Muscle of leg (tissue), 11 donors: Measurements from ENCODE around the gene DDR2. TPM values are rescaled to one million over a fixed set of nuclear protein-coding genes. Genes with fewer than 3 reads are reported as not detected.
A peak's percentile ranks its signal among the peaks of the same experiment; 100 is the strongest.
"Not testable (repeated sequence)": the region's sequence is repeated elsewhere in the genome, so short reads cannot be mapped to it uniquely, and the experiment has no call there.

ENCODE experiments used
- DNase-seq: peaks from one replicate; pipeline ENCODE4 v3.0.0; 2013
- H3K27ac ChIP-seq: one replicate; pipeline ENCODE4 v1.5.1; 2013; ENCODE audit warnings: mild to moderate bottlenecking, low read length, control low read depth
- H3K27me3 ChIP-seq: one replicate; pipeline ENCODE4 v1.6.1; 2013; ENCODE audit warnings: low read length; ENCODE audit not compliant: control insufficient read depth, insufficient read depth
- H3K36me3 ChIP-seq: one replicate; pipeline ENCODE4 v1.6.1; 2013; ENCODE audit warnings: low read length; ENCODE audit not compliant: control insufficient read depth, insufficient read depth
- H3K4me1 ChIP-seq: one replicate; pipeline ENCODE4 v1.6.1; 2013; ENCODE audit warnings: low read length; ENCODE audit not compliant: control insufficient read depth, insufficient read depth
- H3K4me3 ChIP-seq: one replicate; pipeline ENCODE4 v1.5.1; 2013; ENCODE audit warnings: low read length, control low read depth
- H3K9me3 ChIP-seq: replicated peaks from 2 replicates; pipeline ENCODE4 v1.6.1; 2013; ENCODE audit warnings: low read depth, low read length; ENCODE audit not compliant: control insufficient read depth
- WGBS: methylation state at CpG from one replicate; pipeline ENCODE4 v1.1.5; 2013; ENCODE audit warnings: missing lambda C conversion rate; ENCODE audit not compliant: insufficient coverage; 5-methylcytosine and 5-hydroxymethylcytosine counted together
- polyA plus RNA-seq, 8 donors: library from polyadenylated mRNA; unstranded; fragments of 120-200 nt; gene quantifications; one replicate each; pipeline versions ENCODE4 v1.2.1 to v1.2.3, GENCODE V29; 2013; ENCODE audit warnings: inconsistent platforms in 1 of 8, low replicate concordance in 1 of 8; ENCODE audit not compliant: insufficient read length in 8 of 8, insufficient read depth in 1 of 8
- total RNA-seq: library from RNA; stranded (reverse); fragments of 120-200 nt; gene quantifications from one replicate; pipeline ENCODE4 v1.2.4, GENCODE V29; 2013

Gene DDR2
- total and polyA plus RNA-seq, 9 donors = 23.7 to 66.4 (median 47.9) TPM

GRCh38 chr1:162782671-162783070, 150.4 kb downstream of the DDR2 start:
- no peak overlapping the region for H3K4me3 ChIP-seq

DNA sequence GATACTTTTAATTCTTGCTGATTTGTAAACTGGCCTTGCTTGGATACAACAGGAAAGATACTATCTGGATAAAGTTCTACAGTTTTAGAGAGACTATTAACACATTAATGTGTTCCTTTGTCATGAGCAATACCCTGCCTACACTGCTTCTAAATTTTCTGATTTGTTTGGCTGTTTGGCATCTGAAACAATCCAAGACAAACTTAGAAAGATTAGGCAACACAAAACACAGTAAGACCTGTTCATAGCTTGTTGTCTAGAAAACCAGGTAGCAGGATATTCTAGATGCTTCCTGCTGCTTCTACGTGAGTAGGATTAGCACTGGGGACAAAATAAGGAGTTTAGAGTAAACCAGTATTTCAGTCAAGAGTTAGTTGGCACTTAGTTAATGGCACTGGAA, 152.7 kb downstream of the DDR2 start:
- not testable (repeated sequence) for H3K27ac ChIP-seq, H3K9me3 ChIP-seq, H3K27me3 ChIP-seq, H3K4me1 ChIP-seq, H3K4me3 ChIP-seq, DNase-seq
- no CpG with 5 or more reads among the region's 1 CpG for WGBS
- peaks cover 12% of the 10 kb centered on the region for H3K36me3 ChIP-seq

More at GRCh38 chr1:162782671-162783070, 150.4 kb downstream of the DDR2 start:
- Histone ChIP-seq H3K9me3 (no peaks in the 10 kb centered on the region), H3K27ac (no peak overlapping the region), H3K27me3 (no peaks in the 10 kb centered on the region), H3K36me3 (peaks cover 23% of the 10 kb centered on the region), H3K4me1 (no peaks in the 10 kb centered on the region)
- peak; percentile 30 for DNase-seq

GRCh38 chr1:162788783-162789182, 156.5 kb downstream of the DDR2 start:
- not testable (repeated sequence) for H3K9me3 ChIP-seq, H3K27me3 ChIP-seq, H3K4me3 ChIP-seq, H3K27ac ChIP-seq, H3K36me3 ChIP-seq, H3K4me1 ChIP-seq
- no CpG with 5 or more reads among the region's 1 CpG for WGBS
- peak; percentile 8 for DNase-seq

DNA sequence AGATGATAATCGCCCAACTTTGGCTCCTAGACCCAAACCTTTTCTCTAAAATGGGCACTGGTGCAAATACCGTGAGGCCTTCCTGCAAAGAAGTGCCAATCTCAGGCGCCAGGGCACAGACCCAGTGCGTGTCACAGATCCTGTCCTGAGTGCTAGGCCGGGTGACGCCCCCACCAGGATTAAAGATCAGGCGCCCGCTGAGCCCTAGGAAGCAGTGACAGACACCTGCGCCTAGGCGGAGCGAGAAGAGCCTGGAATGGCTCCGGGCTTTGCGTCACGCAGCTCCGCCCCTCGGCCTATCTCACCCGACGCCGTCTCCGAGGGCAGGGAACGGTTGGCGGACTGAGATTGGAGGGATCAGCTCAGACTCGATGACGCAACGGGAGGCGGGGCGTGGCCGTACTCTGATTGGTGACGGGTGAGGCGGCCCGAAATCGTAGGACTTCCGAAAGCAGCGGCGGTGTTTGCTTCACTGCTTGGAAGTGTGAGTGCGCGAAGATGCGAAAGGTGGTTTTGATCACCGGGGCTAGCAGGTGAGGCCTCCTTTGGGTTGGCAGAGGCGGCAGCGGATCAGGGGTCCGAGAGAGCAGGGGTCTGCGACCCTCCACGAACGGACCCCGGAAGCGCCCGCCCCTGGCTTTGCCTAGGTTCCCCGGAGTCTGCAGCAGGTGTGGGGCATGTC, 158.2 kb downstream of the DDR2 start, which contains the start of gene HSD17B7:
Gene HSD17B7 (plus strand): TSS at position 400 of the 682 bp plus-strand sequence. CDS start 99 bp downstream, at position 499.
- H3K27me3 ChIP-seq, H3K4me1 ChIP-seq, H3K36me3 ChIP-seq, H3K9me3 ChIP-seq: not testable (repeated sequence)
- 0% methylated on average over 7 of the region's 49 CpGs for WGBS
- DNase-seq = peak; percentile 83
- Histone ChIP-seq H3K4me3 (peak within 1 kb of the TSS; percentile 50), H3K27ac (peak within 1 kb of the TSS; percentile 87)

DNA sequence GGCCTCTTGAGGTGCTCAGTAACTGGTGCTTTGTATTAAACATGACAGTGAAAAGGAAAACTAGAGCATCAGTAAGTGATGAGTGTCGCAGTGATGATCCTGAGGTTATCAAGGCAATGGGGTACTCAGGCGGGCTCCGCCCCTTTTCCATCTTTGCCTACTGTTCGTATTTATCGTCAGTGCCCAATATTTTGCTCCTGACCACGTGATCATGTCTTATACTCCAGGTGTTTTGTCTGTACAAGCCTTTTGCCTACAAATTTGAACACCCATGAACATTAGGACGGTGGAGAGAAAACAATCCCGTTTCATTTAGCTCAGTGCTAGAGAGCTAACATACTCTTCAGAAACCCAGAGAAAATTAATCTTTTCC, 158.7 kb downstream of the DDR2 start:
- Histone ChIP-seq H3K27ac (peak overlapping the region; percentile 74), H3K4me3 (peak overlapping the region; percentile 50)
- H3K36me3 ChIP-seq, H3K4me1 ChIP-seq, H3K27me3 ChIP-seq, H3K9me3 ChIP-seq: not testable (repeated sequence)
- no CpG with 5 or more reads among the region's 8 CpGs for WGBS
- DNase-seq = peak; percentile 16

DNA sequence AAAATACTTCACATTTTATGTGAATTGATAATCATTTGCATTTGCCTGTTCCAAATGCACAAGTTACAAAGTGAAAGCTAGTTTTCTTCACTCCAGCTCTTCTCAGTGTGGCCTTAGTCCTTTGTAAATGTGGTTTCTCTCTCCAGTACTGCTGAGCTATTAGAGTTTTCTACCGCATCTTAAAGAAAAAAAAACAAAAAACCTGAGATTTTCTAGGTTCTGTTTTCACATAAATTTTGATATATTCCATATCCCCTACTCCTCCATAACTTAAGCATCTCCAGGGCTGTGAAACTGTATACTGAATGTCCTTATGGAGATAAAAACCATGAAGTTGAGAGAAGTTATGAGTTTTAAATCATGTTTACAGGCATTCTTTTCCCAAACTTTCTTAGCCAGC, 162.0 kb downstream of the DDR2 start:
- not testable (repeated sequence) for H3K36me3 ChIP-seq, DNase-seq

DNA sequence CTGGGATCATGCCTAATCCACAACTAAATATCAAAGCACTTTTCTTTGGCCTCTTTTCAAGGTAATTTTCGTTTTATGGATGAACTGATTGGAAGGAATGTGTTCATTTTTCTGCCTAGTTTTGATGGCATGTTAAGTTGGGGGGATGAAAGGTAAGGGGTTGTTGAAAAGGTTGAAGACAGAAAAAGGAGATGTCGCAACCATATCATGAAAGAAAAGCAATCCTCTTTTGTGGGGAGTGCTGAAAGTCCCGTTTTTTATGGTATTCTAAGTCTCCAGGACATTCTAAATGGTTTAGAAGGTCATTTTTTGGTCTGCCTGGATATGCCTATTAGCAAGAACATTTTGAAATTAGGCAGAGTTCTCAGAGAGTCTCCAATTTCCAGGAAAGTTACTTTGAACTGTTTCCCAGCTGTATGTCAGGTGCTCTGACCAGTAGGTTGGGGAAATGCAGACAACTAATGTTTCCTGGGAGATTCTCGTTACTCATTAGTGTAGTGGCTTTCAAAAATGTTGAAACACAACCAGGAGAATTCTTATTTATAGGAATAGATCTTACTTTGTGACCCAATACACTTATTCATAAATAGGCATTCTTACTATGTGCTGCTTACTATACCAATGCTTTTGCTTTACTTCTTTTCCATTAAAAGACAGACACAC, 164.5 kb downstream of the DDR2 start:
- H3K27me3 ChIP-seq, H3K4me3 ChIP-seq, DNase-seq, H3K36me3 ChIP-seq, H3K4me1 ChIP-seq, H3K27ac ChIP-seq, H3K9me3 ChIP-seq: not testable (repeated sequence)
- 50% methylated on average over 2 of the region's 4 CpGs for WGBS

More for the DNA sequence above, 162.0 kb downstream of the DDR2 start:
- H3K9me3 ChIP-seq, H3K27ac ChIP-seq, H3K4me1 ChIP-seq, H3K27me3 ChIP-seq, H3K4me3 ChIP-seq: not testable (repeated sequence)
- no CpG with 5 or more reads among the region's 1 CpG for WGBS

DNA sequence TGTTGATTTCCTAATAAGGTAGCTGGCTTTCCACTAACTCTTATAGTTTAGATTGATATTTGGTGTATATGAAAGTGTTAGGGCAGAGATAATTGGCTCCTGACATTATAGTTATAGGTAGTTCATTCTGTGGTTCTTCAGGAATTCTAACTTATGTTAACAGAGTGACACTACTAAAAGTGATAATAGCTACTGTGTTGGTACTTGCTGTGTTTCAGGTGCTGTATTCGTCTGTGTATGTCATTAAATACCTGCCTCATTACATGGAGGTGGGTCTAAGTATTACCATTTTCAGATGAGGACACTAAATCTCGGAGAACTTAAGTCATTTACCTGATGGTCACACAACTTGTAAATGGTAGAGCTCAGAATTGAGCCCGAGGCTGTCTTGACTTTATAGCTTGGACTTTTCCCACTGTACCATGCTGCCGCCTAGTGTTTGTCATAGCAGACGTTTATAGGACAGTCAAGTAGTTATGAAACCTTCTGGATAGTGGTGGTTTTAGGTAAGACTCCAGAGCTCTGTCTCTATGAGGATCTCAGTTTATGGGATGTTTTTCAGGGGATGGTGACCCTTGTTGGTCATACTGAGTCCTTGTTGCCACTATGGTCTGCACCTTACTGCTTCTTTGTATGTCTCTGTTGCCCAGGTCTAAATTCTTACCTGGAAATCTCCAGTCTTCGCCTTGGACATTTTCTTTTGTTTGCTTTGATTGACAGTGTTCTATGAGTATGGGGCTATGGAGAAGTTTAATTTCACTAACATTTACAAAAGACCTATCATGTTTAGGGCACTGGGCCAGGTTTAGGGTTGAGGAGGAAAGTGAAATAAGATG, 167.9 kb downstream of the DDR2 start:
- H3K9me3 ChIP-seq, H3K4me1 ChIP-seq, H3K4me3 ChIP-seq, H3K36me3 ChIP-seq, H3K27ac ChIP-seq, H3K27me3 ChIP-seq: not testable (repeated sequence)
- 18% methylated on average over 3 of the region's 6 CpGs for WGBS
- peak; percentile 79 for DNase-seq

DNA sequence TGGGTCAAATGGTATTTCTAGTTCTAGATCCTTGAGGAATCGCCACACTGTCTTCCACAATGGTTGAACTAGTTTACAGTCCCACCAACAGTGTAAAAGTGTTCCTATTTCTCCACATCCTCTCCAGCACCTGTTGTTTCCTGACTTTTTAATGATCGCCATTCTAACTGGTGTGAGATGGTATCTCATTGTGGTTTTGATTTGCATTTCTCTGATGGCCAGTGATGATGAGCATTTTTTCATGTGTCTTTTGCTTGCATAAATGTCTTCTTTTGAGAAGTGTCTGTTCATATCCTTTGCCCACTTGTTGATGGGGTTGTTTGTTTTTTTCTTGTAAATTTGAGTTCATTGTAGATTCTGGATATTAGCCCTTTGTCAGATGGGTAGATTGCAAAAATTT, 175.2 kb downstream of the DDR2 start:
- DNase-seq, H3K4me3 ChIP-seq, H3K9me3 ChIP-seq, H3K27me3 ChIP-seq, H3K4me1 ChIP-seq, H3K36me3 ChIP-seq, H3K27ac ChIP-seq: not testable (repeated sequence)
- WGBS = no CpG with 5 or more reads among the region's 2 CpGs

GRCh38 chr1:162812357-162812756, 180.1 kb downstream of the DDR2 start:
- H3K4me3 ChIP-seq, H3K4me1 ChIP-seq, H3K36me3 ChIP-seq, DNase-seq, H3K27ac ChIP-seq, H3K9me3 ChIP-seq, H3K27me3 ChIP-seq: not testable (repeated sequence)
- no CpG with 5 or more reads among the region's 2 CpGs for WGBS
